Measurements from ENCODE around the gene WBP1L. TPM values are rescaled to one million over a fixed set of nuclear protein-coding genes. Genes with fewer than 3 reads are reported as not detected.

WBP1L gene
- total RNA-seq, 1 donor from 2014 or later, result 80.8 TPM

GRCh38 chr10:102720775-102721301 lies 22.9 kb upstream of the WBP1L start:
- H3K4me3 ChIP-seq, result no peak overlapping the region
- intact Hi-C loops (cut with DNase I), result no loop called here
- H3K27ac ChIP-seq, result no peak overlapping the region
- TF ChIP-seq CTCF (IDR thresholded peaks at IDR 0.05) (no peak), POLR2AphosphoS5 (IDR thresholded peaks at IDR 0.05; ENCODE audit: insufficient read depth in 1 of 2, low read depth in 1 of 2) (no peak), POLR2A (IDR thresholded peaks at IDR 0.05) (no peak)
- no peaks in the 10 kb centered on the region for H3K9me3 ChIP-seq
- no peak for DNase-seq (ENCODE audit: extremely low spot score in 2 of 2)
- no peaks in the 10 kb centered on the region for H3K27me3 ChIP-seq
- H3K36me3 ChIP-seq, result no peaks in the 10 kb centered on the region
- peaks cover 6% of the 10 kb centered on the region for H3K4me1 ChIP-seq

GRCh38 chr10:102721954-102722353 lies 21.8 kb upstream of the WBP1L start:
- no peak overlapping the region for H3K4me3 ChIP-seq
- H3K4me1 ChIP-seq, result peaks cover 4% of the 10 kb centered on the region
- H3K27ac ChIP-seq, result no peak overlapping the region
- H3K27me3 ChIP-seq, result no peaks in the 10 kb centered on the region
- intact Hi-C loops (cut with DNase I), result no loop called here
- no peak for DNase-seq (ENCODE audit: extremely low spot score in 2 of 2)
- TF ChIP-seq CTCF (IDR thresholded peaks at IDR 0.05) (no peak), POLR2A (IDR thresholded peaks at IDR 0.05) (no peak), POLR2AphosphoS5 (IDR thresholded peaks at IDR 0.05; ENCODE audit: insufficient read depth in 1 of 2, low read depth in 1 of 2) (no peak)
- H3K9me3 ChIP-seq, result no peaks in the 10 kb centered on the region
- H3K36me3 ChIP-seq, result peaks cover 0 to 6% of the 10 kb centered on the region in 2 donors

- no peak for DNase-seq (ENCODE audit: extremely low spot score in 2 of 2)
- intact Hi-C loops (cut with DNase I), result no loop called here
These were observed 19.8 kb upstream of the WBP1L start for GRCh38 chr10:102723989-102724388.

GRCh38 chr10:102726274-102726673 lies 17.5 kb upstream of the WBP1L start:
- TF ChIP-seq POLR2AphosphoS5 (IDR thresholded peaks at IDR 0.05; ENCODE audit: insufficient read depth in 1 of 2, low read depth in 1 of 2), result no peak
- TF ChIP-seq CTCF (IDR thresholded peaks at IDR 0.05), result no peak
- TF ChIP-seq POLR2A (IDR thresholded peaks at IDR 0.05), result no peak
- H3K27ac ChIP-seq, result no peak overlapping the region
- no peaks in the 10 kb centered on the region for H3K9me3 ChIP-seq
- intact Hi-C loops (cut with DNase I), result loop anchor here (5.0 kb wide), 1 partner anchor 171 kb away; no protein-coding TSS in a partner anchor
- DNase-seq (ENCODE audit: extremely low spot score in 2 of 2), result no peak
- no peaks in the 10 kb centered on the region for H3K27me3 ChIP-seq
- no peaks in the 10 kb centered on the region for H3K4me1 ChIP-seq
- peaks cover 0 to 14% of the 10 kb centered on the region in 2 donors for H3K36me3 ChIP-seq
- H3K4me3 ChIP-seq, result no peak overlapping the region

More at GRCh38 chr10:102723989-102724388, 19.8 kb upstream of the WBP1L start:
- Histone ChIP-seq H3K27ac (no peak overlapping the region), H3K27me3 (no peaks in the 10 kb centered on the region), H3K36me3 (peaks cover 0 to 14% of the 10 kb centered on the region in 2 donors), H3K4me1 (no peaks in the 10 kb centered on the region), H3K9me3 (no peaks in the 10 kb centered on the region), H3K4me3 (no peak overlapping the region)
- TF ChIP-seq CTCF (IDR thresholded peaks at IDR 0.05) (no peak), POLR2A (IDR thresholded peaks at IDR 0.05) (no peak), POLR2AphosphoS5 (IDR thresholded peaks at IDR 0.05; ENCODE audit: insufficient read depth in 1 of 2, low read depth in 1 of 2) (no peak)

- Histone ChIP-seq H3K4me3 (no peak overlapping the region), H3K4me1 (no peaks in the 10 kb centered on the region), H3K27me3 (no peaks in the 10 kb centered on the region), H3K9me3 (no peaks in the 10 kb centered on the region), H3K36me3 (peaks cover 0 to 14% of the 10 kb centered on the region in 2 donors), H3K27ac (no peak overlapping the region)
- intact Hi-C loops (cut with DNase I), result loop anchor here (5.0 kb wide), 1 partner anchor 170 kb away; no protein-coding TSS in a partner anchor
- no peak for TF ChIP-seq POLR2AphosphoS5 (IDR thresholded peaks at IDR 0.05; ENCODE audit: insufficient read depth in 1 of 2, low read depth in 1 of 2)
- no peak for TF ChIP-seq CTCF (IDR thresholded peaks at IDR 0.05)
- no peak for TF ChIP-seq POLR2A (IDR thresholded peaks at IDR 0.05)
- no peak for DNase-seq (ENCODE audit: extremely low spot score in 2 of 2)
These were observed 16.5 kb upstream of the WBP1L start for GRCh38 chr10:102727037-102727818.

All from vagina (tissue), 2 donors.